Measurements from ENCODE around the gene P2RX5.
"Not testable (repeated sequence)": the region's sequence is repeated elsewhere in the genome, so short reads cannot be mapped to it uniquely, and the experiment has no call there.

P2RX5 gene

GRCh38 chr17:3715296-3715695 lies 19.3 kb upstream of the P2RX5 start:
- no peak for DNase-seq (ENCODE audit: low read depth in 4 of 4, low spot score in 1 of 4)

- no peak for DNase-seq (ENCODE audit: low read depth in 4 of 4, low spot score in 1 of 4)
These were observed 17.0 kb upstream of the P2RX5 start for GRCh38 chr17:3712811-3713463.

- DNase-seq (ENCODE audit: low read depth in 4 of 4, low spot score in 1 of 4): peak in 3 of 4 experiments; percentile 47 to 65 (median 49)
These were observed 15.0 kb upstream of the P2RX5 start for GRCh38 chr17:3710951-3711383.

GRCh38 chr17:3708366-3708765 lies 12.4 kb upstream of the P2RX5 start:
- no peak for DNase-seq (ENCODE audit: low read depth in 4 of 4, low spot score in 1 of 4)

- not testable (repeated sequence) for DNase-seq (ENCODE audit: low read depth in 4 of 4, low spot score in 1 of 4)
These were observed 9.7 kb upstream of the P2RX5 start for GRCh38 chr17:3705718-3705984.

GRCh38 chr17:3704931-3705717 lies 9.2 kb upstream of the P2RX5 start:
- no peak for DNase-seq (ENCODE audit: low read depth in 4 of 4, low spot score in 1 of 4)

- DNase-seq (ENCODE audit: low read depth in 4 of 4, low spot score in 1 of 4): not testable (repeated sequence)
These were observed 6.1 kb upstream of the P2RX5 start for GRCh38 chr17:3702041-3702539.

- DNase-seq (ENCODE audit: low read depth in 4 of 4, low spot score in 1 of 4): no peak
These were observed 4.0 kb upstream of the P2RX5 start for GRCh38 chr17:3699951-3700350.

- no peak for DNase-seq (ENCODE audit: low read depth in 4 of 4, low spot score in 1 of 4)
These were observed 2.2 kb upstream of the P2RX5 start for GRCh38 chr17:3698139-3698538.

- no peak for DNase-seq (ENCODE audit: low read depth in 4 of 4, low spot score in 1 of 4)
These were observed 1.1 kb upstream of the P2RX5 start for GRCh38 chr17:3697103-3697476.

GRCh38 chr17:3695129-3695722 lies 729 bp downstream of the P2RX5 start:
- DNase-seq (ENCODE audit: low read depth in 4 of 4, low spot score in 1 of 4): no peak

- no peak for DNase-seq (ENCODE audit: low read depth in 4 of 4, low spot score in 1 of 4)
These were observed 2.1 kb downstream of the P2RX5 start for GRCh38 chr17:3693829-3694231.

- no peak for DNase-seq (ENCODE audit: low read depth in 4 of 4, low spot score in 1 of 4)
These were observed 2.8 kb downstream of the P2RX5 start for GRCh38 chr17:3693141-3693540.

- no peak for DNase-seq (ENCODE audit: low read depth in 4 of 4, low spot score in 1 of 4)
These were observed 3.6 kb downstream of the P2RX5 start for GRCh38 chr17:3692346-3692745.

- no peak for DNase-seq (ENCODE audit: low read depth in 4 of 4, low spot score in 1 of 4)
These were observed 4.3 kb downstream of the P2RX5 start for GRCh38 chr17:3691617-3692067.

GRCh38 chr17:3690094-3690715 lies 5.8 kb downstream of the P2RX5 start:
- DNase-seq (ENCODE audit: low read depth in 4 of 4, low spot score in 1 of 4): no peak

GRCh38 chr17:3689262-3690093 lies 6.5 kb downstream of the P2RX5 start:
- DNase-seq (ENCODE audit: low read depth in 4 of 4, low spot score in 1 of 4): no peak

- no peak for DNase-seq (ENCODE audit: low read depth in 4 of 4, low spot score in 1 of 4)
These were observed 7.1 kb downstream of the P2RX5 start for GRCh38 chr17:3688852-3689261.

GRCh38 chr17:3688027-3688553 lies 7.9 kb downstream of the P2RX5 start:
- no peak for DNase-seq (ENCODE audit: low read depth in 4 of 4, low spot score in 1 of 4)

- no peak for DNase-seq (ENCODE audit: low read depth in 4 of 4, low spot score in 1 of 4)
These were observed 10.8 kb downstream of the P2RX5 start for GRCh38 chr17:3685174-3685573.
